GF-D8 (cell line): ENCODE results near the gene ATRX.
"Not testable (repeated sequence)": the region's sequence is repeated elsewhere in the genome, so short reads cannot be mapped to it uniquely, and the experiment has no call there.

Source experiments
- DNase-seq: peaks from one replicate; lab custom pipeline; 2025; lab: John Stamatoyannopoulos, UW

The ATRX gene

GRCh38 chrX:77740376-77740905 lies 45.6 kb downstream of the ATRX start:
- no peak for DNase-seq

GRCh38 chrX:77733342-77733741 lies 52.7 kb downstream of the ATRX start:
- DNase-seq, result no peak

DNA sequence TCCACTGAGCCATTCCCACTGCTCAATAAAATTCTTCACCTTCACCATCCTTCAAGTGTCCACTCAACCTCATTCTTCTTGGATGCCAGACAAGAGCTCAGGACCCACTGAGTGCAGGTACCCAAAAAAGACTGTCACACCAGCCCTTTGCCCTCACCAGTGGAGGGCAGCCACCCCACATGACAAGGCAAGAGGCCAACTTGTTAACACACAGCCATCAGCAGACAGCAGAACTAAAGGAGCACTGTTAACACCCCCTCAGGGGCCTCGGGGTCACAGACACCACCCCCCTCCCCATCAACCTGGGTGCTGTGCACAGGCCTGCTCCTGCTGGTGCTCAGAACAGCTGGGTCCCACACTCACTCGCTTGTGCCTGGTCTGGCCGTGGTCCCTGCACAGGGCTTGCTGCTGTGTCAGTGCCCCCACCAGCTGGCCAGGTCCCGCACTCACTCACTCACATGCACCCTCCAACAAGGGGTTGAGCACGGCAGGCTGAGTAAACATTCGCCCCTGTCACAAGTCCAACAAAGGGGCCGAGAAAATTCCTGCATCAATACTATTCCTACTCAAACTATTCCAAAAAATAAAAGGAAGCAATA lies 54.1 kb downstream of the ATRX start:
- DNase-seq, result no peak

GRCh38 chrX:77726095-77726494 lies 59.9 kb downstream of the ATRX start:
- not testable (repeated sequence) for DNase-seq

GRCh38 chrX:77723681-77724080 lies 62.3 kb downstream of the ATRX start:
- DNase-seq, result no peak

DNA sequence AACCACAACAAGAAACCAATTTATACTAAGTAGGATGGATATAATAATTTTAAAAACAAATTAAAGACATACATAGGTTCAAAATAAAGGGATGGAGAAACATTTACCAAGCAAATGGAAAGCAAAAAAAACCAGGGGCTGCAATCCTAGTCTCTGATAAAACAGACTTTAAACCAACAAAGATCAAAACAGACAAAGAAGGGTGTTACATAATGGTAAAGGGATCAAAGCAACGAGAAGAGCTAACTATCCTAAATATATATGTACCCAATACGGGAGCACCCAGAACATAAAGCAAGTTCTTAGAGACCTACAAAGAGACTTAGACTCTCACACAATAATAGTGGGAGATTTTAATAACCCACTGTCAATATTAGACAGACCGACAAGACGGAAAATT lies 66.6 kb downstream of the ATRX start:
- no peak for DNase-seq

- DNase-seq, result no peak
Observed at GRCh38 chrX:77704881-77705280, 81.1 kb downstream of the ATRX start.

- DNase-seq, result no peak
Observed at GRCh38 chrX:77698242-77698641, 87.8 kb downstream of the ATRX start.

DNA sequence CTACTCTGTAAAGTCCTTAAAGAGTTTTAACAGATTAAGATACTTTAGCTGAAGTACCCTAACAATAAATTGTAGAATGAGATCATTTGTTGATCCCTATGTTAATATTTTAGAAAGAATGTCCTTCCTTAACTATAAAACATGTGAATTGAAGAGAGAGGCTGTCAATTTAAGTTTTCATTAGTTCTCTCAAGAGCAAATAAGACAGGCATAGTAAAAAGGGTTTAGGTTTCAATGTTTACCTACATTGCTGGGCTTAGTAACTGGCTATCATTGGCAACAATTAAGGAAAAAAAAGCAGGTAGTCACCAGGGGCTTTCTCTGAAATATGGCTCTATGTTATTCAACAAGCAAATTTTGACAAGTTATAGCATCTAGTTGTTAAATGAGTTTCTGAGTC lies 91.5 kb downstream of the ATRX start:
- no peak for DNase-seq

DNA sequence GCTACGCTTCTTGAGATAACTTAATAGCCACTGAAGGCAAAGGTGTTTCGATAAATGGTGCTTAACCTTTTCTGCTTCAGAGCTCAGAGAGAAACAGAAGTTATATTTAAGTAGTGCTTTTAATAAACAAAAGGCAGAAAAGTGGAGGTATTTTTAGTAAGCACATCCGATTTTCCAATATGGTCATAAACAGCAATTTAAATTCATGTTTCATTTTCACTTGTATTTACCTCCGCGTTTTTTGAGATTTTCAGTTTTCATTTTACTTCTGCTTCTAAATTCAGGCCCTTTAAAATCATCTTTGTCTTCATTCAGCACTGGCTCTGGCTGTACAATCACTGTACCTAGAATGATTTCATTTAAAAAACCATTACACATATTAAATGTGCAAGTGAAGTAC lies 92.4 kb downstream of the ATRX start:
- DNase-seq, result no peak

DNA sequence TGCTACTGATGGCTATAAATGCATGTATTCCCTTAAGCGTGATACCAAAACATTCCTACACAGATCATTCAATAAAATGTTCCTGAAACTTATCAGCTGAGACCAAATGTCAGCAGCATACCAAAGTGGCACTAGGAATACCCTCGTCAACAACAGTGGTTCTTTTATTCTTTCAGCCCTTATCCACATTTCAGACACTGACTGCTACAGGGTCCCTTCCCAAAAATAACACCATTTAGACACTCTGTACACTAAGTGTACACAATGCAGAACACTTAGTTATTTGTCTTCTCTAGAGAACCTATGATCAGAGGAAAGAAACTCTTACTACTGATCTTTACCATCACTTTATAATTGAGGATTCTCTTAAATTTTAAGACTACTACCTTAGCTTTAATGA lies 94.1 kb downstream of the ATRX start:
- DNase-seq, result no peak

DNA sequence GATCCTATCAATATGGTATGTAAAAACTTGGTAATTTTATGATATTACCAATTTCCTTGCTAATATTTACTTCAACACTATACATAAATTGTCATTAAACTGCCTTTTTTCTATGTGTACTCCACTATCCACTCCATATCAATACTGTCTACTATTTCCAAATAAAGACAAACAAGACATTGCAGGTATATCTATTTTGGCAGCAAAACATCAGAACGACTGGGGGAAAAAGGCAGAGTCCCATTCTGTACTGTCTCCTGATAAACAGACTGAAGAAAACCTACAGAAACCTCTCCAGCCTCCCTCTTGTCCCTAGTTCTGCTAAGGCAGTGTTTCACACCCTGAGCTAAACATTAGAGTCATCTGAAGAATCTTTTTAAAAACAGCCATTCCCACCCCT lies 96.6 kb downstream of the ATRX start:
- DNase-seq, result peak; percentile 0

- DNase-seq, result not testable (repeated sequence)
Observed at GRCh38 chrX:77685683-77686082, 100.3 kb downstream of the ATRX start.

DNA sequence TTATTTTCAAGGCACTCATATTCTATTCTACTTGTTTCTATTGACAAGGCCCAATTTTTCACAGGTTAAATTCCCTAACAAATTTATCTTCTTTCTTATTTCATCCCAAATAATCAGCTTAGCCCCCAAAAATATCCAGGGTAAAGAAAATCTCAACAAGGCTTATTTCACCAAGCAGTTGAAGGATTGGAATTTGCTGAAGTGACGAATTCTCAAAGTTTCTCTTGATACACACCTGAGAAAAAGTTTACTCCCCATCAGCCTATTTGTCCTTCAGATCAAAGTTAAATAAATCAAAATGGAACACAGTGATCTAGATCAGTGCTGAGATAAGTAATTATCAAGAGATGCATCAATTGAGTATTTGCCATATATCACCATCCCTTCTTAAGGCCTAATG lies 106.9 kb downstream of the ATRX start:
- DNase-seq, result no peak

- DNase-seq, result no peak
Observed at GRCh38 chrX:77675986-77676385, 110.0 kb downstream of the ATRX start.

GRCh38 chrX:77668391-77669237 lies 117.4 kb downstream of the ATRX start:
- peak; percentile 27 for DNase-seq

- no peak for DNase-seq
Observed at GRCh38 chrX:77658886-77659285, 127.1 kb downstream of the ATRX start.

DNA sequence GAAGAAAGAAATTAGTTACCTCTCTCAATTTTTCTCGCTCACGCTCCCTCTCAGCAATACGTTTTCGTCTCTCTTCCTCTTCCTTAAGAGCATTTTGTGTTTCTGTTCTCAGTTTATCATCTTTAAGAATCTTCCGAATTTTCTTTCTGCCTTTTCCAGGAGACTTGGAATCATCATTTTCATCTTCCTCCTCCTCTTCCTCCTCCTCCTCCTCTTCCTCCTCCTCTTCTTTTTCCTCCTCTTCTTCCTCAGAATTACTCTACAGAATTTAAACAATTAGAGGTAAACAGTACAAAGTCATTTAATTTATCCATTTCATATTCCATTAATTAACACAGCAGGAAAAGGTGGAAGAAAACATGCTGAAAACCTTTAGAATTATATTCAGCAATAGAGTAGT lies 133.9 kb downstream of the ATRX start:
- no peak for DNase-seq

- DNase-seq, result no peak
Observed at GRCh38 chrX:77640702-77641101, 145.3 kb downstream of the ATRX start.

GRCh38 chrX:77639820-77640219 lies 146.2 kb downstream of the ATRX start:
- no peak for DNase-seq

DNA sequence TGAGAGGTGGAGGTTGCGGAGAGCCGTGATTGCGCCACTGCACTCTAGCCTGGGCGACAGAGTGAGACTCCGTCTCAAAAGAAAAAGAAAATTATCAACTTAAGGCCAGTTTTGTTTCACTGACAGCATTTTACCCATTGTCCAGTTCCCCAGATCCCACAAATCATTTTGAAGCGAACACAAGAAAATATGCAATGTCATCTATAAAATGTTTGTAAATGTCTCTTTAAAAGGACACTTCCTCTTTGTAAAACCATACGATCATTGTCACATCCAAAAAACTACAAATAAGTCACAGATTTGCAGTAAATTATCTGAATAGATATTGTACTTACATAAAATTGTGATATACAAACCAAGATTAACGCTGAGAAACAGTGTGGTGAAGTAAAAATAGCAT lies 147.6 kb downstream of the ATRX start:
- no peak for DNase-seq

DNA sequence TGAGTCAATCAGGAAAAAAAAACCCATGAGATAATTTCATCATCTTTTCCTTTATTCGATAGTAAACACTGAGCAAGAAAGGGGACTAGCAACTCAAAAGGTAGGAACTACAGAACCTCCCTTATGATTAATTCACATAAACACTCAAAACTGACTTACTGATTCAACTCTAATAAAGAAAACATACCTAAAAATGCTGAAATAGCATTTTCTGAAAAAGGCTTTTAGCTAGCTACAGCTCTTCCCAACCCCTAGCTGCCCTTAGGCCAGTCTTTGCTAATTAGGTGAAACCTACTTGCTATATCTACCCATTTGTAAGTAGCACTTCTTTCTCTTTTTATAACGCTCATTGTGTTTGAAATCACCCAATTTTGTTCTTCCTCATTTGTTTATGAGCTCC lies 150.6 kb downstream of the ATRX start:
- DNase-seq, result no peak

DNA sequence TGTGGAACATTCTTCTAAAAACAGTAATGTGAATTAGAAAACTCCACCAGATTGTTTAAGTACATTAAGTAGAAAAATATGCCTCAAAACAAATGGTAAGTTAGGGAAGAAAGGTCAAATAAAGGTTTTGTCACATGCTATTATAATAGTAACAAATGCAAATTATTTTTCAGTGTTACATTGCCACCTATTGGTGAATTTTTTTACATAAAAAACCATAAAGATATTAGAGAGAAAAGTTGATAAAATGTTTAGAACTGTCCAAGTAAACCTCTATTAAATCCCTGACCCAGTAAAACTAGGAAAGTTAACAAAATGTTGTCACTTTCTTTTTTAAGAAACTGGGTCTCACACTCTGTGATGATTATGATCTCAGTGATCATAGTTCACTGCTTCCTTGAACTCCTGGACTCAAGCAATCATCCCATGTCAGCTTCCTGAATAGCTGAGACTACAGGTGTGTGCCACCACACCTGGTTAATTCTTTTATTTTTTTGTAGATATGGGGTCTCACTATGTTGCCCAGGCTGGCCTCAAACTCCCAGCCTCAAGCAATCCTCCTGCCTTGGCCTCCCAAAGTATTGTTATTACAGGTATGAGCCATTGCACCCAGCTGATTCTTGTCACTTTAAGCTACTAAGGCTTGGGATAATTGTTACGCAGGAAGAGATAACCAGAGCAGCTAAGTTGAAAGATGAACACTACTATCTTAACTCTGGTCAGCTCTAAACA lies 157.6 kb downstream of the ATRX start:
- DNase-seq, result no peak
